8988T (cell line): Measurements from ENCODE around the gene SYS1.

ENCODE experiments used
- DNase-seq: peaks from one replicate; pipeline ENCODE4 v3.0.0; 2011

Gene SYS1

GRCh38 chr20:45358282-45359068, 4.5 kb upstream of the SYS1 start:
- no peak for DNase-seq

- DNase-seq = no peak
These were observed 3.9 kb upstream of the SYS1 start for GRCh38 chr20:45359069-45359405.

GRCh38 chr20:45359406-45360148, 3.4 kb upstream of the SYS1 start:
- DNase-seq = no peak

GRCh38 chr20:45361793-45362192, 1.2 kb upstream of the SYS1 start:
- DNase-seq = no peak

DNA sequence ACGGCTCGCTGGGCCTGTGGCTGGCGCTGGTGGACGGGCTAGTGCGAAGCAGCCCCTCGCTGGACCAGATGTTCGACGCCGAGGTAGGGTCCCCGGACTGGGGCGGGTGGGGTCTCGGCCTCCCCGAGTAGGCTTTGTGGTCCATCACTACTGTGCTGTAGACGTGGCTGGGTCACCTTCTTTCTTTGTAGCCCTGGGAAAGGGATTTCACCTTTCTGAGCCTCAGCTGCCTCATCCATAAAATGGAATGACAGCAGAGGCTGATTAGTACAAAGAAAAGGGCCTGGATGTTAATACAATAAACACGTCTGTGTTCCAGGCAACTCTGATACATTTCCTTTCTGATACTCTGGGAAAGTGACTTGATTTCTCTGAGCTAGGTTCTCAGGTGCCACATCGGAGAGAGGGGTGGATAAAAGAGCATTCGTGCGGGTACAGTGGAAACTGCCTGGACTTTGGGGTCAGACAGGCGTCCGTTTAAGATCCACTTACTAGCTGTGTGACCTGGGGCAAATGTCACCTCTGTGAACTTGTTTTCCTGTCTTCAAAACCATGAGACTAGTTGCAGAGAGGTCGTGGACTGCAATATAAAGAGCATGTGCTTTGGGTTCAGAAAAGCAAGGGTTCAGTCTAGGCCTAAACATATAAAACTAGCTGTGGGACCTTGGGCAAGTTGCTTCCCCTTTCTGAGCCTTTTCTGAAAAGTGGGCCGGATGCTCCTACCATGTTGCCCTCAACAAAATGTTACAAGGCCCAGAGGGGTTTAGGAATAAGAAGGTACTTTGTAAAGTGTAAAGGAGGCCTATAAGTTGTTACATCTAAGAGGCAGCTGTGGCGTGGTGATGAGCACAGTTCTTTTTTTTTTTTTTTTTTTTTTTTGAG, 896 bp downstream of the SYS1 start:
- DNase-seq = no peak

- DNase-seq = no peak
These were observed 2.6 kb downstream of the SYS1 start for GRCh38 chr20:45365444-45365970.

DNA sequence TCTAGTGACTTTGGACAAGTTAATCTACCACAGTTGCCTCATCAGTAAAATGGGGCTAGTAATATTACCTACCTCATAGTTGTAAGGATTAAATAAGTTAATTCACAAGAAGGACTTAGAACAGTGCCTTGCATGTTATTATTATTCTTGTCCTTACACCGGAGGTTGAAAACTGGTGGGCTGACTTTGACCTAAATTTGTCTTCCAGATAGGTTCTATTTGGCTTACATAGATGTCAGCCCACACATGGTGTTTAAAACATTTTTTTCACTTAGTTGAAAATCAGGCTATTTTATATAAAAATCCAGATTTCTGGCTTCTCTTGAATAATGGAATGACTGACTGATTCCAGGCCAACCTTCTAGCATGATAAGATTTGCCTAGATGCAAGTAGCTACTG, 3.2 kb downstream of the SYS1 start:
- no peak for DNase-seq

GRCh38 chr20:45366631-45367030, 3.7 kb downstream of the SYS1 start:
- DNase-seq = no peak

DNA sequence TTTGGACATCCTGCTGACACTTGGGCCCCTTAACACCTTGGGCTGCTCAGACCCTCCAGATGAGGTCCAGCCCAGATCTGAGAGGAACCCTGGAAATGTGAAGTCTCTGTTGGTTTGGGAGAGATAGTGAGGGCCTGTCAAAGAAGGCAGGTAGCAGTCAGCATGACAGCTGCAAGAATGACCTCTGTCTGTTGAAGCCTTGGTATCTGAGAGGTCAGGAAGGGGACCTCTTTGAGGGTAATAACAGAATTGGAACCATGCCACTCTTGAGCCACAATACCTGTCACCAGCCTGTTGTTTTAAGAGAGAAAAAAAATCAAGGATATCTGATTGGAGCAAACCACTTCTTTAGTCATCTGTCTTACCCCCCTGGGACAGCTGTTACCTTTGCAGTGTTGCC, 4.2 kb downstream of the SYS1 start:
- no peak for DNase-seq

DNA sequence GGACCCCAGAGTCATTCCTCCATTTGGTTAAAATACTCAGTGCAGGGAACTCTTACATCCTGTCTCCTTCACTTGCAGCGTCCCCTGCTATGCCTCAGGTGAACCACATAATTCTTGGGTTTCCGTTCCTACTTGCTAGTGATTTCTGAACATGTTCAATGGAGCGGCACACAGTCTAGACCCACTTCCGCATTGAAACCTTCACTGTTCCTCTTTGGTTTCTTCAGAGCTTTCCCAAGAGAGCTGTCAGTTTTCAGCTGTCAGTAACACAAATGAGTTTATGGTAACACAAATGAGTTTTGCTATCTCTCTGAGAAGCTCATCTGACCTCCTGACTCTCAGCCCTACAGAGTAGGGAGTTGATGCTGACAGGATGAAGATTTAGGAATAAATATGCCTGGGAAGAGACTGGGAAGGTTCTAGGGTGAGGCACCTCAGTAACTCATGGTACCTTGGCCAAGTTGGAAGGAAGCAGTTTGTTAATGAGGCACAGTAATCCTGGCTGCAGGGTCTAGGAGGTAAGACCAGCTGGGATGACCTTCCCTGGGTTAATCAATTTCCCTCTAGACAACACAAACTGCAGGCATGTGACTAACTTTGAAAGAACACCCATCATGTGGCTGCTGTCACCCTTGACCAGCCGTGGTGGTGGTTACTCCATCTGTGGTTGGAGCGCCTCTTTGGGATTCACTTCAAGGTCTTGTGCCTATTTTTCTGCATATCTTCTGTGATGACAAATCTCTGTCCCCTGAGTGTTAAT, 5.4 kb downstream of the SYS1 start:
- no peak for DNase-seq

- DNase-seq = no peak
These were observed 7.7 kb downstream of the SYS1 start for GRCh38 chr20:45370571-45371160.

DNA sequence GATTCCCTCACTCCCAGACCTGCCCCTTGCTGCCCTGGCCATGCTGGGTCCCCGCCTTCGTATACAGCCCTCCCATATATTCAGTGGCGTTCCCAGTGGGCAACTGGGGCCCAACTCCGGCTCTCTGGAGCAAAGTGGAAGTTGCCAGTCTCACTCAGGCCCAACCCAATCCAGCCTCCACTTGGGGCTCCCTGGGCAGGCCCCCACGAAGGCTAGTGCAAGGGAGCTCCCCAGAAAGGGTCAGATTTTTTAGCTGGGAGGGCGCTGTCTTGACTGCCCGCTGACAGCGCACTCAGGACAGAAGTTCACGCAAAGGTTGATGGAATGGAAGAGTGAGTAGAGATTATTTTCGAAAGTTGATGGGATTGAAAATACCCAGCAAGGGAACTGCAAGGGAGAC, 9.3 kb downstream of the SYS1 start:
- DNase-seq = no peak

GRCh38 chr20:45372646-45373352, 9.8 kb downstream of the SYS1 start:
- DNase-seq = no peak

DNA sequence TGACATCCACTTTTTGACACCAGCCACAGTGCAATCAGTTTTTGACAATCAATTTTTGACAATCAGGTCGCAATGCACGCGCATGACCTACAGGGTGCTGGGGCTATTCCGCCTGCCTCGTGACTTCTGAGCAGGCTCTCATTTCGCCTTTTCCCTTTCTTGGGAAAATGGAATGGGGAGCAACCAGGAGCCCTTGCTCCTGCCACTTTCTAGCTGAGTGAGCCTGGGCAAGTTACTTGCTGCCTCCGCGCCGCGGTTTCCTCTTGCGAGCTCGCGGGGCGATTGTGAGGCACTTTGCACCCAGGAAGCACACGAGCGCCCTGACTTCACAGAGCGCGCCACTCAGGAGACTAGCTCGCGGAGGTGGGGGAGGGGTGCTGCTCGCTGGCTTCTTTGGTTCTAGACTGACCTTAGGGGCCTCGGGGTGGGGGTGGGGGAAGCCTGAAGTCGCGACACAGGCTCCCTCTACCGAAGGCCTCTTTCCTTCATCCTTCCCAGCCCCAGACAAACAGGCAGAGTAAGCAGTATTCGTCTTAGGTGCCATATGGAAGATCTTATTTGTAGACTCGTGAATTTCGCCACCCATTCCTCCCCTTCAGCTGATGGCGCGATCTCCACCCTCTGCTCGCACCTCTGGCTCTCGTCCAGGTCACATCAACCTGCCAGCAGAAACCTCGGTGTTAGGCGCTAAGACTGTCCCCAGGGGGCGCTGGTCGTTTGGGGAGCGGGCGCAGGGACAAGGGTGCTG, 10.6 kb downstream of the SYS1 start:
- peak; percentile 75 for DNase-seq

DNA sequence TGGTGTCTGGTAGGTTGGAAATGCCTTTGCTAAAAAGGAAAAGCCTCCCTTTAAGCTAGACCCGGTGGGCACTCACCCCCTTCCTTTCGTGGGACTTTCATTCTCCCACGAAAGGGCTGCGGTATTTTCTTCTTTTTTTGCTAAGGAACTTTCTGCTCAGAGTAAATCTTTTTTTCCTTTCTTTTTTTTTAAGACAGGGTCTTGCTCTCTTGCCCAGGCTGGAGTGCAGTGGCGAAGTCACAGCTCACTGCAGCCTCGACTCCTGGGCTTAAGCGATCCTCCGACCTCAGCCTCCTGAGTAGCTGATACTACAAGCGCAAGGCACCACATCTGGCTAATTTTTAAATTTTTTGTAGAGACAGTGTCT, 11.1 kb downstream of the SYS1 start:
- DNase-seq = no peak

DNA sequence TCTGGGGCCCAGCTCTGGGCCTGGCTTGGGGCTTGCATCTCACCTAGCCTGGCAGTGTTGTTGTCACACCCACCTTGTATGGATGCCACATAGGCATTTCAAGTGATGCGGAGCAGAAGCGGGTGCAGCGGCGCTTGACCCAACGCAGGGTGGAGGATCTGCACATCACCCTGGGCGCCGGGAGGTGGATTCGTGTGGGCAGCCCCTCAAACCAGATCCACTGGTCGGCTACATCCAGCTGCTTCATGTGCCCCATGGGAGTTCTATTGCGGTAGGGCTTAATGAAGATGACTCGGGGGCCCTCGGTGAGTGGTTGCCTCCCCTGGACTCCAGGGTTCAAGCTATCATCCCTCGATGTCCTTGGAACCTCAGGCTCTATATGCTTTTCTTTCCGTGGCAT, 12.0 kb downstream of the SYS1 start:
- no peak for DNase-seq

GRCh38 chr20:45377269-45377668, 14.3 kb downstream of the SYS1 start:
- DNase-seq = no peak

DNA sequence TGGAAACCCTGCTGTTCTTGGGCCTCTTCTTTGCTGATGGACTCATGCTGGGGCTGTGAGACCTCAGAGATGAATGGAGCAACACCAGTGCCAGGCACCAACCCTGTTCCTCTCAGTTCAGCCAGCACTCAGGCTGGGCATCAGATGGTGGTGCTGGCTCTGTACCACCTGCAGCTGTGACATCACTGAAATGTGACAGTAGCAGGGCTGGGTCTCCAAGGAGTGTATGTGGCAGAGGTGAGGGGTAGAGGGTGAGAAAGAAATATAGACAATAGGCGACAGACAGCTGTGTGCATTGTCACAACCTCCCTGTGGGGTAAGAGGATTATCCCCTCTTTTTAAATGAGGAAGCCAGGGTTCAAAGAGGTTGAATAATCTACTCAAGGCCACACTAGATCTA, 15.2 kb downstream of the SYS1 start, which contains the start of gene TP53TG5:
TP53TG5 (minus strand) TSS at position 135 of the 400 bp plus-strand sequence; CDS start at position 46, 89 bp downstream.
- DNase-seq = no peak

DNA sequence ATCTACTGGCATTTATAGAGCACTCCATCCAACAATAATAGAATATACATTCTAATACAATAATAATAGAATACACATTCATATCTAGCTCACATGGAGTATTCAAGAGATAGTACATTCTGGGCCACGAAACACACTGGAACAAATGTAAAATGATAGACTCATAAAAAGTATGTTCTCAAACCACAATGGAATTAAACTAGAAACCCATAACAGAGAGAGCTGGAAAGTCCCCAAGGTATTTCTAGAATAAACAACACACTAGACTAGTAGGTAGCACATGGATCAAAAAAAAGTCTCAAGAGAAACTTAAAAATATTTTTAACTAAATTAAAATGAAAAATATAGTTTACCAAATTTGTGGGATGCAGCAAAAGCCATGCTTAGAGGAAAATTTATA, 24.3 kb downstream of the SYS1 start:
- no peak for DNase-seq

DNA sequence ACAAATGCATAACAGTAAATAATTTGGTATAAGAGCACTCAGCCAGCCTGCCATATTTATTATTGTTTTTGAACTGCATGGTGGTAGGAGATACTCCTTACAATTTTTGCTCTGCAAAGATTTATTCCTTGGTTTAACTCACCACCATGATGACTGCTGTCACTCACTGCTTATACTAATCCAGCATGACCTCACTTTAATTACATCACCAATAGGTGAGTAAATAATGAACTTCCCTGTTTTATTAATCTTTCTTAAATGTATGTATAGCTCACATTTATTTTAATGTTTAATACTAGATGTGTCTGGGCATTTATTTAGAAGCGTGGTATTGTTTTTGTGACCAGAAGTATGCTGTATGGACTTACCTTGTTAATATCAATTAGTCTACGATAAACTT, 28.0 kb downstream of the SYS1 start:
- no peak for DNase-seq

DNA sequence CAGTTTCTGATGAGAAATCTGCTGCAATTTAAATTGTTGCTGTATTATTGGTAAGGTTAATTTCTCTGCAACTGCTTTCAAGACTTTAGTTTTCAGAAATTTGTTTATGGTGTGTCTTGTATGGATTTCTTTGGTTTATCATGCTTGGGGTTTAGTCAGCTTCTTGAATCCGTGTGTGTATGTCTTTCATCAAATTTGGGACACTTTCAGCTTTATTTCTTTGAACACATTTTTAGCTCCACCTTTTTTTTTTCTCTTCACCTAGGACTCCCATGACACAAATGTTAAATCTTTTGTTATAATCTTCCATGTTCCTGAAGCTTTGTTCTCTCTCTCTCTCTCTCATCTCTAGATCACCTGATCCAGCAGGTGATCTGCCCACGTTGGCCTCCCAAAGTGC, 28.6 kb downstream of the SYS1 start:
- DNase-seq = no peak
